Measurements from ENCODE around the gene PARD3B.

GRCh38 chr2:205511641-205512040 is 966.4 kb downstream of the PARD3B start:
- TF ChIP-seq CTCF (IDR thresholded peaks at IDR 0.05) (no peak), POLR2A (IDR thresholded peaks at IDR 0.05) (no peak)
